ENCODE measurements around the gene CLTCL1.

DNA sequence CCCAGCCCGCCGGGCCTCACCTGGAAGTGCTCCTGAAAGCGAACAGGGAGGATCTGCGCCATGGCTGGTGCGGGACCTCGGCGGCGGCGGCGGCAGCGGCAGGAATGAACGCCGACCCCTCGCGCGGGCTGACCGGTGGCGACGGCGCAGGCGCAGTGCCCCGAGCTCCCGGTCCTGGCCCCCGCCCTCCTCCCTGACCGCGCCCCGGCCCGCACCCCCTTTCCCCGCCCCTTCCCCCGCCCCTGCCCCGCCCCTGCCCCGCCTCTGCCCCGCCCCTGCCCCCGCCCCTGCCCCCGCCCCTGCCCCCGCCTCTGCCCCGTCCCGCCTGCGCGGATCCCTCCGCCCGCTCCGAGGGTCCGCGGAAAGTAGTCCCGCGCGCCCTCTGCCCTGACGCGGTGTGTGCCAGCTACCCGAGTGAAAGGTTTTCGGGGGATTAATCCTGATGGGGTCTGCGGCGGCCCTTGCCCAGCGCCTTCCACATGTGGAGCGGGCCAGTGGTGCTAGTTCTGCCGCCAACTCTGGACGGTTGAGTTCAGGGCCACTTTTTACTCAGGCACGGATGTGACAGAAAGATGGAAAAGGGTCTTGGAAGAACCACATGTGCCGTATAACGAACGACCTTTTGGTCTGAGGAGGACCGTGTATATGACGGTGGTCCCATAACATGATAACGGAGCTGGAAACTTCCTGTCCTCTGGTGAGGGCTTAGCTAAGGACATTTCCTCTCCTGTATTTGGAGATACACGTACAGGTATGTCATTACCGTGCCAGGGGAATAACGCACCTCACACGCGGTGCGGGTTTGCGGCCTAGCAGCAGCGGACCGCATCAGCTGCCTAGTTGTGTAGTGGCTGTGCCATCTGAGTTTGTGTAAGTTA is at the start of gene CLTCL1:
- no peak for TF ChIP-seq EZH2 (IDR thresholded peaks at IDR 0.05; ENCODE audit: insufficient read depth, poor library complexity, severe bottlenecking)
- no peak for TF ChIP-seq EZH2phosphoT487 (IDR thresholded peaks at IDR 0.05; ENCODE audit: insufficient read depth, low read depth)
